Measurements from ENCODE around the gene CDKL5.

DNA sequence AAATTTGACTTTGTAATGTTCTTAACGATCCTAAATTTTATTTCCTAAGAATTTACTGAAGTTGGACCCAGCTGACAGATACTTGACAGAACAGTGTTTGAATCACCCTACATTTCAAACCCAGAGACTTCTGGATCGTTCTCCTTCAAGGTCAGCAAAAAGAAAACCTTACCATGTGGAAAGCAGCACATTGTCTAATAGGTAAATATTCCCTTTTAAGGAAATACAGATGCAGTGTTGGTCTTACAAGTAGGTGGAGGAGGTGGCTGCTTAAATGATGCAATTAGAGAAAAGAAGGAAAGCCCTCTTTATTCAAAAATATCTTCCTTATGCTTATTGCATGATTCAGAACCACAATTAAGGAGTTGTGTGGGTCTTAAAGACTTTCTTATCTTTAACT, 173.0 kb downstream of the CDKL5 start:
- TF ChIP-seq POLR2A (IDR thresholded peaks at IDR 0.05), result no peak
- TF ChIP-seq, protein P1, sequence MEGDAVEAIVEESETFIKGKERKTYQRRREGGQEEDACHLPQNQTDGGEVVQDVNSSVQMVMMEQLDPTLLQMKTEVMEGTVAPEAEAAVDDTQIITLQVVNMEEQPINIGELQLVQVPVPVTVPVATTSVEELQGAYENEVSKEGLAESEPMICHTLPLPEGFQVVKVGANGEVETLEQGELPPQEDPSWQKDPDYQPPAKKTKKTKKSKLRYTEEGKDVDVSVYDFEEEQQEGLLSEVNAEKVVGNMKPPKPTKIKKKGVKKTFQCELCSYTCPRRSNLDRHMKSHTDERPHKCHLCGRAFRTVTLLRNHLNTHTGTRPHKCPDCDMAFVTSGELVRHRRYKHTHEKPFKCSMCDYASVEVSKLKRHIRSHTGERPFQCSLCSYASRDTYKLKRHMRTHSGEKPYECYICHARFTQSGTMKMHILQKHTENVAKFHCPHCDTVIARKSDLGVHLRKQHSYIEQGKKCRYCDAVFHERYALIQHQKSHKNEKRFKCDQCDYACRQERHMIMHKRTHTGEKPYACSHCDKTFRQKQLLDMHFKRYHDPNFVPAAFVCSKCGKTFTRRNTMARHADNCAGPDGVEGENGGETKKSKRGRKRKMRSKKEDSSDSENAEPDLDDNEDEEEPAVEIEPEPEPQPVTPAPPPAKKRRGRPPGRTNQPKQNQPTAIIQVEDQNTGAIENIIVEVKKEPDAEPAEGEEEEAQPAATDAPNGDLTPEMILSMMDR (IDR thresholded peaks at IDR 0.05), result no peak
